Inflammatory macrophage treated with lipopolysaccharide for 4 hours (primary cell): ENCODE results near the gene CCDC192.
A peak's percentile ranks its signal among the peaks of the same experiment; 100 is the strongest.

Experiments
- DNase-seq: peaks from one replicate; pipeline ENCODE4 v3.0.0-alpha.2; 2020

CCDC192 gene

GRCh38 chr5:127962491-127962890, 259.3 kb downstream of the CCDC192 start:
- DNase-seq = no peak

DNA sequence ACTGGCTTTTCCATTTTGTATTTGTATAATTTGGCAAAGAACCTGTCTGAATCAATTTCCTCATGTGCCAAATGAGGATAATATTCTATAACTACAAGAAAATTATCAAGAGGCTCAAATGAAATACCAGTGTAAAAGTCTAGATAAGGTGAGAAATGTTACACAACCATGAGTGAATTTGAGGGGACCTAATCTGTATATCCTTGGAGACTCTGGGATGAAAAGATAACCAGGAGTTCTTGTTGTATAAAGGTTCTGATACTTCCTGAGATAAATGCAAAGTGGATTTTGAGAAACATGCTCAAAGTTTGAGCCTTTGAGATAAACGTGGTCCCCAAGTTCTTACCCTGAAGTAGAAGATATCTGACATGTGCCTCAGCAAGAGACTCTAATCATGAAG, 260.0 kb downstream of the CCDC192 start:
- no peak for DNase-seq

DNA sequence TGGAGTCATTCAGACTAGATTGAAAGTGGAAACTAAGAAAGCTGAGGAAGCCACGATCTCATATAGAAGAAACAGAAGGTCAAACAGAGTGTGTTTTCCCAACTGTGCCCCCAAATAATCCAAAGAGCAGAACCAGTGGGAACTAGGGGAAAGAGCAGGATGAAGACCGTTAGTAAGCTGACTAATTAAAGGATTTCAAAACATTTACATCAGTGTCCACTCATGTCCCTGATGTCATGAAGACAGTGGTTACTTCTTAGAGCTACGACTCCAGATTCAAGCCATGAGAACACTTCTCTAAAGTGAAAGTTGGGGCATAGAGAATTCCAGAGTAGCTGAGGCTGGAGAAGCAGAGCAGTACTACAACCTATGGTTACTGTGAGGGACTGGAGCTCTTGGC, 260.7 kb downstream of the CCDC192 start:
- DNase-seq = peak; percentile 0

GRCh38 chr5:127967323-127967982, 264.3 kb downstream of the CCDC192 start:
- no peak for DNase-seq

- DNase-seq = no peak
Measured at GRCh38 chr5:127967983-127968592, 264.9 kb downstream of the CCDC192 start.

DNA sequence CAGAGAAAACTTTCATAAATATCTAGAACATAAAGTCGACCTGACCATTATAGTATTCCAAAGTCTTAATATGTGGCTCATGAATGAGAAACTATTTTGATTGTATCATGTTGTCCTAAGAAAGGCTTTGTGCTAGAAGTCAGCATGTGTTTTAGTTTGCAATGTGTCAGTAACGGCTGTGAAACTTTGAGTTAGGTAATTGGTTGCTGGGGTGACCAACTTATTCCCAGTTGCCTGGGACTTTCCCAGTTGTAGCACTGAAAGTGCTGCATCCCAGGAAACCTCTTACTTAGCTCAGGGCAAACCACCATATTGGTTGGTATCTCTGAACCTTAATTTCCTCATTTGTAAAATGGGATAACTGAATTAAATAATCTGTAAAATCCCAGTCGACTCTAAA, 265.8 kb downstream of the CCDC192 start:
- DNase-seq = no peak

DNA sequence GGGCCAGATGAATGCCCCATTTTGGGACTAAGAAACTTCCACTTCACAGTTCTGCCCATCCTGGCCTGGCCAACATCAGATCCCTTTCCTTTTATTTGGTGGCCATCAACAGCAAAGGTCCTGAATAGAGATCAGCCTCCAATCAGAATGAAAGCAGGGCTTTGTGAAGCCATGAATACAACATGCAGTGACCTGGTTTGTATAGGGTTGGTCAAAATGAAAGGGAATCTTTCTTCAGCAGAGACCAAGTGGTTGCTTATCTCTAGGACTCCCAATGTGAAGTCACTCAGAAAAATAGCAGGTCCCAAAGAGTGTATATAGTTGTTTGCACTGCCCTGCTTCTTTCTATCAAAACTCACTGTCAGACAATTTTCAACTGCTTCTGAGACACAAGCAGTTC, 266.5 kb downstream of the CCDC192 start:
- DNase-seq = no peak

DNA sequence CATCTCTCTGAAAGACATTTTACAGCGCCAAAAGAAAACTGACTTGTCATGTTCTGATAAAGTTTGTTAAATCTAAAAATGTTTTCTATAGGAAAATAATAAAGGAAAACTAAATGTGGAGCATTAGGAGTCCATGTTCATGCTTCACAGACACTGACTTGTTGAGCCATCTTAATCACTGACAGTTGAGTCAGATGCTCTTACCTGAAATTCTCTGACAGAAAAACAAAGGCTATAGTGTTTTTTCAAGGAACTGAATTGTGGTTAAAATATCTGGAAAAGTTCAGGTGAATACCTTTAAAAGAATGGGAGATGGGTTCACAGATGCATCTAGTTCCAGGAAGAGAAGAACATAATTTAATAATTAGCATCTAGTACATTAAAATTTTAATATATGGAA, 266.9 kb downstream of the CCDC192 start:
- no peak for DNase-seq

GRCh38 chr5:127970854-127971425, 267.7 kb downstream of the CCDC192 start:
- DNase-seq = no peak

GRCh38 chr5:127975961-127976360, 272.8 kb downstream of the CCDC192 start:
- DNase-seq = no peak

GRCh38 chr5:127976525-127976924, 273.3 kb downstream of the CCDC192 start:
- DNase-seq = no peak

GRCh38 chr5:127976991-127977717, 274.0 kb downstream of the CCDC192 start:
- DNase-seq = no peak

DNA sequence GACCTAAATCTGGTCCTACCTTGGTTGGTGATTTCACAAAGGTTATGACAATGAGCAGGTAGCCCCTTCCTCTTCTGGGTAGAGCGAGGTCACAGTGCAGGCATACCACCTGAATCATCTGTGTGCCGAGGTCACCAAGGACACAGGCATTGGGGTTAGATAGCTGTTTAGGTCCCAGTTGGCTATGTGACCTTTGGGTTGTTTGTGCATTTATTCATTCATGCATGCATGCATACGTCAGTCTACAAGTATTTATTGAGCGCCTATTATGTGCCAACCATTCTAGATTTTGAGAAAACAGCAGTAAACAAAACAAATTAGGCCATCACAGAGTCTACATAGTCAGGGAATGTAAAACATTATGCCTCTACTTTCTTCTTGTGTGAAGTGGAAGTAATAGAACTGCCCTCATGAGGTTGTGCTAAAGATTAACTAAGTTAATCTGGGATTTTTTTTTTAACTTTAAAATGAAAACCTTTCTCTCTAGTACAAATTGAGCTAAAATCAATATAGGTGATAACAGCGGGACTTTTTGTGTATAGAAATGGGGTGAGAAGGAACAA, 275.6 kb downstream of the CCDC192 start:
- no peak for DNase-seq

- no peak for DNase-seq
Measured at GRCh38 chr5:127979475-127979874, 276.3 kb downstream of the CCDC192 start.

- DNase-seq = no peak
Measured at GRCh38 chr5:127980843-127981242, 277.7 kb downstream of the CCDC192 start.

- DNase-seq = no peak
Measured at GRCh38 chr5:127981498-127981897, 278.3 kb downstream of the CCDC192 start.

DNA sequence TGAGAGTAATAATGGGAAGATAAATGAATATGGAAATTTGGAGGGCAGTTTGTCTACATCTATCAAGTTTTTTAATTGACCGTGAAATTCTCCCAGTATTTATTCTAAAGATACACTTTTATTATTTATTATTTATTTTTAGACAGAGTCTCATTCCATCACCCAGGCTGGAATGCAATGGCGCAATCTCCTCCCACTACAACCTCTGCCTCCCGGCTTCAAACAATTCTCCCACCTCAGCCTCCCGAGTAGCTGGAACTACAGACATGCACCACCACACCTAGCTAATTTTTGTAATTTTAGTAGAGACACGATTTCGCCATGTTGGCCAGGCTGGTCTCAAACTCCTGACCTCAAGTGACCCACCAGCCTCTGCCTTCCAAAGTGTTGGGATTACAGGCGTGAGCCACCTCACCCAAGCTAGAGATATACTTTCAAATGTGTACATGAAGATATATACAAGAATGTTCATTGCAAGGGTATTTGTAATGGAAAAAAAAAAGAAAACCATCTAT, 282.7 kb downstream of the CCDC192 start:
- no peak for DNase-seq

DNA sequence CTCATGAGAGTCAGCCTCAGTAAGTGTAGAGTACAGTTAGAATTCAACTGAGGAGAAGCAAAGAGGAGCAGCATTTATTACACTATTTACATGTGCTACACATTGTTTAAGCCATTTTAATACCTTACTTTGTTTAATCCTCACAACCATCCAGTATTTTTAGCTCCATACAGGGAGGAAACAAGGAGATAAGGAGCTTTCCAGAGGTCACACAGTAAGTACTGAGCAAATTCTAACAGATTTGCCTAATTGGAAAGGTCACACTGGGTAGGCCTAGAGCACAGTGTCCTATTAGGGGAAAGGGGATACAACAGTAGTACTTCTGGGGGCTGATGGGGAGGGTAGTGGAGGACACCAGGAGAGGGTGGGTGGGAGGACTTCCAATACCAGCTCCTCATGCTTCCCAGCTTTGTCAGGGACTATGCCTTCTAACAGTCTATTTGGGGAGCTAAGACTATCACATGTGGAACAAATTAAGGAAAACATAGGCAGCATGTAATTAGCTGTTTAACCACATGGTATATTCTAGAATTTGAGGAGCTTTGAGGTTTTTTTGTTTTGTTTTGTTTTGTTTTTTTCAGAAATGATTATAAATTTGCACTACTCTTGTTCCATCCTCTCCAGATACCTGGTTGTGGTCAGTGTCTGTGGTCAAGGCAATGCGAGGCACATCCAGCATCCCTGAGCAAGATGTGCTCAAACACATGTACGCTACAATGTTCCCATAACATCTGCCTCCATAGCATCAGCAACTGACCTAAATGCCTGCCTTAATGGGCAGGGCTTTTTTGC, 284.4 kb downstream of the CCDC192 start:
- no peak for DNase-seq

DNA sequence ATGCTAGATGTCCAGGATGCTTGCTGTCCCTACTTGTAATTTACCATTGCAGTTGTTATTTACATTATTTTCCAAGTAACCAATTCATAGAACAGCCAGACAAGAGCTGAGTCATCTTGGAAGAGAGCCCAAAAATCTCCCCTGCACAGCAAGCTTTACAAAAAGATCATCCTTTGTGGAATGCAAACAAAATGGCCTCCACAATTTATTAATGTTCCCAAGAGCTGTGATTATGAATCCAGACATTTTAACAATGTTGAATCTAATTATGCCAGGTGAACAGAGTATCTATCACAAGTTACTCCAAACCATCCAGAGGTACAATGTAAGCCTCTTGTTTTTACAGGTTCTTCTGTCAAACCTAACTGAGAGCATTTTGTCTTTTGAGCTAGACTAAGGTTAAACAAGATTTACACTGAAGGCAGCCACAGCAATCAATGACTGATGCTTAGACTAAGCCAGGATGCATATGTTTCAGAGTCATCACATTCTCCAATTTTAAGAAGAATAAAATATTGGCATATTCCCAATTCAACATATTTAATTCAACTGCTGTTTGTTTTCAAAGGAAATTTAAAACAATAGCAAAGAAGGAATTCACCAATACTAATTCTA, 285.1 kb downstream of the CCDC192 start:
- DNase-seq = no peak
